Central memory CD8-positive, alpha-beta T cell (primary cell): ENCODE data around the gene CCM2L.

Experiments
- ATAC-seq: fragments of 150-1000 bp; cut with Tn5 transposase; replicated peaks from 2 replicates; pipeline ENCODE4 v1.10.0; 2022; ENCODE audit warnings: mild to moderate bottlenecking, moderate FRiP score, moderate number of reproducible peaks; ENCODE audit not compliant: poor library complexity, severe bottlenecking; ENCODE audit errors: extremely low read depth
- DNase-seq, 2 donors: peaks; one replicate each; pipeline ENCODE4 v3.0.0; 2021; ENCODE audit warnings: low spot score in 2 of 2
- H3K27ac Mint-ChIP-seq: one replicate; pipeline ENCODE4 v1.8.0; 2022; ENCODE audit warnings: low read depth, mild to moderate bottlenecking, moderate library complexity, mixed read lengths
- H3K27me3 Mint-ChIP-seq: one replicate; pipeline ENCODE4 v1.8.0; 2022; ENCODE audit warnings: mixed read lengths
- H3K36me3 Mint-ChIP-seq: one replicate; pipeline ENCODE4 v1.8.0; 2022; ENCODE audit warnings: mild to moderate bottlenecking, moderate library complexity, mixed read lengths; ENCODE audit not compliant: insufficient read depth
- H3K4me1 Mint-ChIP-seq: one replicate; pipeline ENCODE4 v1.8.0; 2022; ENCODE audit warnings: mixed read lengths
- H3K4me3 Mint-ChIP-seq: one replicate; pipeline ENCODE4 v1.8.0; 2022; ENCODE audit warnings: mild to moderate bottlenecking, moderate library complexity, mixed read lengths
- H3K9me3 Mint-ChIP-seq: one replicate; pipeline ENCODE4 v1.8.0; 2022; ENCODE audit warnings: mixed read lengths

CCM2L gene

GRCh38 chr20:32056708-32057483, 46.7 kb downstream of the CCM2L start:
- Mint-ChIP-seq H3K9me3 (no peaks in the 10 kb centered on the region), H3K4me1 (peaks cover 4% of the 10 kb centered on the region), H3K27ac (no peak overlapping the region), H3K4me3 (no peak overlapping the region), H3K27me3 (peaks cover 94% of the 10 kb centered on the region), H3K36me3 (no peaks in the 10 kb centered on the region)
- DNase-seq (no peak), ATAC-seq (no peak)

DNA sequence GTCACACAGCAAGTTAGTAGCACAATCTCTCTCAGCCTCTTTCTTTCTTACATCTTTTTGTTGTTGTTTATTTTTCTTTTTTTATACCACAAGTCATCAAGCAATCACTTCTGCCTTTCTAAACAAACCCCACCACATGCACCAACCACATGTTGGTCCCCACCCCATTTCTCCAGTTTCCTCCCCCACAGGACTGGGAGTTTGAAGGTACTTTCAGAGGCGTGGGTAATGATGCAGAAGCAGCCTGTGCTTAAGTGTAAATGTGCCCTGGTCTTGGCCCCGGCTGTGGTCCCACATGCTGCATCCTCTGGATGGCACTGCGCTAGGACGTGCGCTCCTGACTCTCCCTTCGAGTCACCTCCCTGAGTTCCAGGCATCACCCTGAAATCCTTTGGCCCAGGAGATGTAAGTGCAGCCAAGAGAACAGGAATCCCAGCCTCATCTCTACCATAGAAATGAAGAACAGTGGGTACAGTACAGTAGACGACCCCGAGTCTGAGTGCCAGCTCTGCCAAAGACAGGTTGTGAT, 47.5 kb downstream of the CCM2L start:
- no peaks in the 10 kb centered on the region for H3K36me3 Mint-ChIP-seq
- no peak for DNase-seq
- H3K9me3 Mint-ChIP-seq, result no peaks in the 10 kb centered on the region
- H3K4me3 Mint-ChIP-seq, result no peak overlapping the region
- no peak overlapping the region for H3K27ac Mint-ChIP-seq
- no peaks in the 10 kb centered on the region for H3K4me1 Mint-ChIP-seq
- no peak for ATAC-seq
- peaks cover 94% of the 10 kb centered on the region for H3K27me3 Mint-ChIP-seq

- Mint-ChIP-seq H3K4me3 (no peak overlapping the region), H3K36me3 (peaks cover 1% of the 10 kb centered on the region), H3K4me1 (no peaks in the 10 kb centered on the region), H3K27ac (no peak overlapping the region), H3K27me3 (peaks cover 83% of the 10 kb centered on the region), H3K9me3 (no peaks in the 10 kb centered on the region)
- DNase-seq (no peak), ATAC-seq (no peak)
These were observed 49.0 kb downstream of the CCM2L start for GRCh38 chr20:32059189-32059588.

DNA sequence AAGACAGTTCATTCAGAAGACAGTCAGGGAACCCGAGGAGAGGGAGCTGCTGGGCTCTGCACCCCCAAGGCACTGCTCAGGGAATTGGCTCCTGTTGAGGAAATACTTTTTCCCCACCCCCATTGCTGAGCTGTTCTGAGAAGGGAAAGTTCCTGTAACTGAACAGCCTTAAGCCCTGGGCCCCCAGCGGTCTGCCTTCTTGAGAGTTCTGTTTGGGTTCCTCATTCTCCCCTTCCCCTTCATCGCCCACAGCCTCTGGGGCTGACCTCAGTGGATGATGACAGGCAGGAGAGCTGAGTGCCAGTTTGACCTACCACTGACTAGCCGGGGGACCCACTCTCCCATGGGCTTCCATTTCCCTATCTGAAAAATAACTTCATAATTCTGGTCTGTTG, 52.5 kb downstream of the CCM2L start:
- no peak overlapping the region for H3K4me3 Mint-ChIP-seq
- no peaks in the 10 kb centered on the region for H3K4me1 Mint-ChIP-seq
- DNase-seq (no peak), ATAC-seq (no peak)
- peaks cover 1% of the 10 kb centered on the region for H3K36me3 Mint-ChIP-seq
- no peak overlapping the region for H3K27ac Mint-ChIP-seq
- peaks cover 67% of the 10 kb centered on the region for H3K27me3 Mint-ChIP-seq
- no peaks in the 10 kb centered on the region for H3K9me3 Mint-ChIP-seq

DNA sequence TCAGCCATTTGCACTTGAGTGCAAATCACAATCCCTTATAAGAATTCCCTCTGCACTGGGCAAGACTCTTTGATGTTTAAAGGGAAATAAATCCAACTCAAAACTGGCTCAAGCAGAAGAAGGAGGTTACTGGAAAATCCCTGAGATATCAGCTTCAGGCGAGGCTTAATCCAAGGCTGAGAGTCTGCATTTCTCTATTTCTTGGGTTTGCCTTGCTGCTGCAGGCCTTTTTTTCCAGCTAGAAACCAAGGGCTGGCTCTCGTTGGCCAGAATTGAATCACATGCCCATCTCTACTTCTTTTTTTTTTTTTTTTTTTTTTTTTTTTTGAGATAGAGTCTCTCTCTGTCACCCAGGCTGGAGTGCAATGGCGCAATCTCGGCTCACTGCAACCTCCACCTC, 53.5 kb downstream of the CCM2L start:
- no peak for DNase-seq
- H3K36me3 Mint-ChIP-seq, result peaks cover 1% of the 10 kb centered on the region
- H3K4me3 Mint-ChIP-seq, result no peak overlapping the region
- peaks cover 58% of the 10 kb centered on the region for H3K27me3 Mint-ChIP-seq
- H3K9me3 Mint-ChIP-seq, result no peaks in the 10 kb centered on the region
- H3K4me1 Mint-ChIP-seq, result no peaks in the 10 kb centered on the region
- no peak for ATAC-seq
- no peak overlapping the region for H3K27ac Mint-ChIP-seq

GRCh38 chr20:32064667-32065066, 54.4 kb downstream of the CCM2L start:
- no peak overlapping the region for H3K4me3 Mint-ChIP-seq
- ATAC-seq, result no peak
- H3K27ac Mint-ChIP-seq, result no peak overlapping the region
- H3K27me3 Mint-ChIP-seq, result peaks cover 49% of the 10 kb centered on the region
- H3K36me3 Mint-ChIP-seq, result peaks cover 1% of the 10 kb centered on the region
- no peak for DNase-seq
- H3K9me3 Mint-ChIP-seq, result no peaks in the 10 kb centered on the region
- no peaks in the 10 kb centered on the region for H3K4me1 Mint-ChIP-seq

- Mint-ChIP-seq H3K4me3 (no peak overlapping the region), H3K4me1 (no peaks in the 10 kb centered on the region), H3K9me3 (no peaks in the 10 kb centered on the region), H3K36me3 (peaks cover 1% of the 10 kb centered on the region), H3K27ac (no peak overlapping the region), H3K27me3 (peaks cover 30% of the 10 kb centered on the region)
- no peak for ATAC-seq
- no peak for DNase-seq
These were observed 57.1 kb downstream of the CCM2L start for GRCh38 chr20:32067234-32067821.

- Mint-ChIP-seq H3K9me3 (no peaks in the 10 kb centered on the region), H3K27me3 (peaks cover 23% of the 10 kb centered on the region), H3K4me3 (no peak overlapping the region), H3K4me1 (no peaks in the 10 kb centered on the region), H3K27ac (no peak overlapping the region), H3K36me3 (no peaks in the 10 kb centered on the region)
- DNase-seq (no peak), ATAC-seq (no peak)
These were observed 57.9 kb downstream of the CCM2L start for GRCh38 chr20:32068174-32068573.

- no peaks in the 10 kb centered on the region for H3K36me3 Mint-ChIP-seq
- H3K9me3 Mint-ChIP-seq, result no peaks in the 10 kb centered on the region
- peaks cover 23% of the 10 kb centered on the region for H3K27me3 Mint-ChIP-seq
- ATAC-seq, result no peak
- no peaks in the 10 kb centered on the region for H3K4me1 Mint-ChIP-seq
- no peak overlapping the region for H3K27ac Mint-ChIP-seq
- DNase-seq, result no peak
- H3K4me3 Mint-ChIP-seq, result no peak overlapping the region
These were observed 59.5 kb downstream of the CCM2L start for GRCh38 chr20:32069711-32070110.

GRCh38 chr20:32070282-32070681, 60.0 kb downstream of the CCM2L start:
- Mint-ChIP-seq H3K27ac (no peak overlapping the region), H3K36me3 (peaks cover 3% of the 10 kb centered on the region), H3K27me3 (peaks cover 29% of the 10 kb centered on the region), H3K9me3 (no peaks in the 10 kb centered on the region), H3K4me1 (no peaks in the 10 kb centered on the region), H3K4me3 (no peak overlapping the region)
- DNase-seq, result no peak
- ATAC-seq, result no peak

DNA sequence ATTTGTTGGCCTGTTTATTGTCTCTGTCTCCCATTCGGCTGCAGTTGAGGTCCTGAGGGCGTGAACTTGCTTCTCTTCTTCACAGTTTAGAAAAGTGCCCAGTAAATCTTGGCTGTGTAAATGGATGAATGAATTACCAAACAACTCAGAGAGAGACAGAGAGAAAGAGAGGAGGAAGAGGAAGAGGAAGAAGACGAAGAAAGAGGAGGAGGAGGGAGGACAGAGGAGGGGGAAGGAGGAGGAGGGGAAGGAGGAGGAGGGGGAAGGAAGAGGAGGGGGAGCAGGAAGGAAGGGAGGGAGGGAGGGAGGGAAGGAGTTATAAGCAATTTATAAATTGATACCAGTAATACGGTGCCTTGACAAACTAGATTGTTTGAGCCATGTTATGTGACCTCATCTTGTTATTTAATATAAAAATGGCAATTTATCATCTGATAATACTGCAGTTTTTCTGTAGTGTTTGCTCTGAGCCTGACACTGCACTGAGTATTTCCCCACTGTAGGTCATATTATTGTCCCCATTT, 60.5 kb downstream of the CCM2L start:
- peaks cover 34% of the 10 kb centered on the region for H3K27me3 Mint-ChIP-seq
- DNase-seq (no peak), ATAC-seq (no peak)
- H3K27ac Mint-ChIP-seq, result no peak overlapping the region
- H3K9me3 Mint-ChIP-seq, result no peaks in the 10 kb centered on the region
- H3K36me3 Mint-ChIP-seq, result peaks cover 3% of the 10 kb centered on the region
- no peak overlapping the region for H3K4me3 Mint-ChIP-seq
- no peaks in the 10 kb centered on the region for H3K4me1 Mint-ChIP-seq

DNA sequence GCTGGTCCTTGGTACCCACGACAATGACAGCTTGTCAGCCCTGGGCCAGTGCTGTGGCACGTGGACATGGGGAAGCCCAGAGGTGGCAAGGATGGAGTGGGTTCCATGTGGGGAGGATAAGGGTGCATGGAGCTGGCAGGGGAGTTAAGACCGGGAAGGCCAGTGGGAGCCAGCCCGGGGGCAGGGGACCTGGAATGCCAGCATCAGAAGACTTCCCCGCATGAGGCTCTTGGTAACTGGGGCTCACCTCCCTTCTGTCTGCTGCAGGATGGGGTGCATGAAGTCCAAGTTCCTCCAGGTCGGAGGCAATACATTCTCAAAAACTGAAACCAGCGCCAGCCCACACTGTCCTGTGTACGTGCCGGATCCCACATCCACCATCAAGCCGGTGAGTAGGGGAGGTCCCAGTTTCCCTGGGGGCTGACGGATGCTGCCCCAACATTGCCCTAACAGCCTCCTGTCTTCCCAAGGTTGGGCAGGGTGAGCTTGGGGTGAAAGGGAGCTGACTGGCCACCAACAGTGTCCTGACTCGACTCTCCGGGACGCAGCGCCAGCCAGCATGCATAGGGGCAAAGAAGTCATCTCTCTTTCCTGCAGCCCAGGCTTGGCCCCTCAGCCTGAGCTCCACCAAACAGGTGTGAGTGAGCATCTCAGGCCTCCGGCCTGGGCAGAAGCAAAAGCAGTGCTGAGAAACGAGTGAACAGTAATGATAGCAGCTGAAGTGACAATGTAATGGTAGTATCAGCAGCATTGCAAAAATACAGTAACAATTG, 61.3 kb downstream of the CCM2L start:
- Mint-ChIP-seq H3K4me3 (no peak overlapping the region), H3K4me1 (no peaks in the 10 kb centered on the region), H3K27me3 (peaks cover 39% of the 10 kb centered on the region), H3K36me3 (peaks cover 3% of the 10 kb centered on the region), H3K27ac (no peak overlapping the region), H3K9me3 (no peaks in the 10 kb centered on the region)
- DNase-seq (no peak), ATAC-seq (no peak)
